DOHH2 (cell line): ENCODE results near the gene LRPAP1.

ENCODE experiments used
- H3F3A ChIP-seq: fragments of 200-600 bp; sonication (generic), shearing (Covaris generic); 2 replicates; pipeline ENCODE4 v1.6.0; 2016; ENCODE audit warnings: antibody characterized with exemption, mild to moderate bottlenecking; ENCODE audit not compliant: control insufficient read depth, insufficient read depth
- H3K27ac ChIP-seq: fragments of 200-600 bp; sonication (generic); 2 replicates; pipeline ENCODE4 v1.5.1; 2014; ENCODE audit warnings: low read depth, mild to moderate bottlenecking, low read length, moderate library complexity
- H3K27me3 ChIP-seq: fragments of 200-600 bp; sonication (generic); 2 replicates; pipeline ENCODE4 v1.6.1; 2014; ENCODE audit warnings: mild to moderate bottlenecking, low read length, mixed read lengths; ENCODE audit not compliant: control insufficient read depth
- H3K36me3 ChIP-seq: fragments of 200-600 bp; sonication (generic); 2 replicates; pipeline ENCODE4 v1.6.1; 2014; ENCODE audit warnings: mild to moderate bottlenecking, low read length, moderate library complexity, mixed read lengths; ENCODE audit not compliant: control insufficient read depth
- H3K4me1 ChIP-seq: fragments of 200-600 bp; sonication (generic); 2 replicates; pipeline ENCODE4 v1.6.1; 2014; ENCODE audit warnings: mild to moderate bottlenecking, low read length, mixed read lengths; ENCODE audit not compliant: control insufficient read depth
- H3K4me2 ChIP-seq: fragments of 200-600 bp; sonication (generic); 2 replicates; pipeline ENCODE4 v1.6.0; 2014; ENCODE audit warnings: mild to moderate bottlenecking, low read length, moderate library complexity
- H3K4me3 ChIP-seq: fragments of 200-600 bp; sonication (generic); 2 replicates; pipeline ENCODE4 v1.5.1; 2014; ENCODE audit warnings: mild to moderate bottlenecking, low read length, mixed read lengths
- H3K79me2 ChIP-seq: fragments of 200-600 bp; sonication (generic); 2 replicates; pipeline ENCODE4 v1.6.1; 2014; ENCODE audit warnings: mild to moderate bottlenecking, low read length, mixed read lengths; ENCODE audit not compliant: control insufficient read depth
- H3K9me2 ChIP-seq: fragments of 200-600 bp; sonication (generic); replicated peaks from 2 replicates; pipeline ENCODE4 v1.6.1; 2014; ENCODE audit warnings: mild to moderate bottlenecking, low read length, mixed read lengths; ENCODE audit not compliant: control insufficient read depth
- H3K9me3 ChIP-seq: fragments of 200-600 bp; sonication (generic); 2 replicates; pipeline ENCODE4 v1.6.1; 2014; ENCODE audit warnings: antibody characterized with exemption, low read length, mixed read lengths; ENCODE audit not compliant: control insufficient read depth, insufficient read depth
- H4K20me1 ChIP-seq: fragments of 200-600 bp; sonication (generic); 2 replicates; pipeline ENCODE4 v1.6.0; 2014; ENCODE audit warnings: low read depth, mild to moderate bottlenecking, antibody characterized with exemption, low read length, moderate library complexity; ENCODE audit not compliant: control insufficient read depth, insufficient read depth
- CTCF ChIP-seq: fragments of 200-600 bp; sonication (generic); IDR thresholded peaks from one replicate; pipeline ENCODE4 v1.5.1; 2014; ENCODE audit warnings: antibody characterized with exemption, mild to moderate bottlenecking, low read depth, low read length; ENCODE audit not compliant: poor library complexity, severe bottlenecking
- EZH2phosphoT487 ChIP-seq: fragments of 200-600 bp; sonication (generic); IDR thresholded peaks from 2 replicates; pipeline ENCODE4 v1.6.1; 2017; ENCODE audit warnings: borderline replicate concordance, mild to moderate bottlenecking, antibody characterized with exemption, low read length, moderate library complexity, mixed read lengths

Gene LRPAP1

GRCh38 chr4:3471098-3471760, 61.0 kb downstream of the LRPAP1 start:
- Histone ChIP-seq H3K9me3 (peaks cover 11% of the 10 kb centered on the region; the same call in 1 of the 2 replicates), H3K27ac (no peak overlapping the region)

DNA sequence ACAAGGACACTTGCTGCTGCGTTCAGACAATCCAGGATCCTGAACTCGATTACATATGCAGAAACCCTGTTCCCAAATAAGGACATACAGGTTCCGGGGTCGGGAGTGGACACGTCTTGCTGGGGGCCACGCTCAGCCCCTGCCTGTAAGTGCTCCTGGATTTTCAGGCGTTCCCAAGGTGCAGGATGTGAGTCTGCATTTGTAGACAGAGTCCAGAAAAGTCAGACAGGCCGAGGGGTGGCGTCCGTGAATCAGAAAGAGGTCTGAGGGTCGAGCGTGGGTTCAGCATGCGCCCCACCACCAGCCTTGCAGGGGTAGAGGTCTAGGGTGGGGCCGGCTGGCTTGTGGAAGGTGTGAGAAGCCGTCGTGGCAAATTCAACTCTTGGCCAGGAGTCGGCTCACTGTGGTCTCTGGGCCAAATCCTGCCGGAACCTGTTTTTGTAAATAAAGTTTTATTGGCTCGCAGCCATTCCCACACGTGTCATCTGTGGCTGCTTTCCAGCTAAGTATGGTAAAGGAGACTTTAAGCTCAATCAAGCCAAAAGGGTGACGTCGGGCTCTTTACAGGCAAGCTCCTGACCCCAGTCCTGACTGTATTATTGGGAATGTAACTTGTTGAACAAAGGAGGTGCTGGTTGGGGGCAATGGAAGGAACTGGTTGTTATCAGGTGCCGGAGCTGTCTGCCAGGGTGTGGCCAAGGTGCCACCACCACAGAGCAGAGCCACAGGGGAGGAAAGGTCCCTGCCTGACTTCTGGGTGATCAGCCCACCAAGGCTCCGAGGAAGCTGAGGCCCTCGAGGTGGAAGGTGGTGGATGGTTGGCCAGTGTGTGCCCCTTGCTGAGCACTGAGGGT, 61.8 kb downstream of the LRPAP1 start:
- no peak overlapping the region for H3K4me3 ChIP-seq
- no peaks in the 10 kb centered on the region for H3K9me2 ChIP-seq
- no peaks in the 10 kb centered on the region for H4K20me1 ChIP-seq
- no peaks in the 10 kb centered on the region for H3K79me2 ChIP-seq
- no peak overlapping the region for H3K4me2 ChIP-seq
- TF ChIP-seq EZH2phosphoT487 (no peak), CTCF (no peak)
- no peaks in the 10 kb centered on the region for H3K4me1 ChIP-seq
- peaks cover 11% of the 10 kb centered on the region; the same call in 1 of the 2 replicates for H3K9me3 ChIP-seq
- no peaks in the 10 kb centered on the region for H3K36me3 ChIP-seq
- H3K27me3 ChIP-seq: no peaks in the 10 kb centered on the region
- H3F3A ChIP-seq: no peaks in the 10 kb centered on the region
- H3K27ac ChIP-seq: no peak overlapping the region

More at GRCh38 chr4:3471098-3471760, 61.0 kb downstream of the LRPAP1 start:
- Histone ChIP-seq H3K4me2 (no peak overlapping the region), H3K9me2 (no peaks in the 10 kb centered on the region), H3K4me1 (no peaks in the 10 kb centered on the region), H3F3A (no peaks in the 10 kb centered on the region), H3K4me3 (no peak overlapping the region), H3K36me3 (no peaks in the 10 kb centered on the region), H3K27me3 (no peaks in the 10 kb centered on the region), H4K20me1 (no peaks in the 10 kb centered on the region), H3K79me2 (no peaks in the 10 kb centered on the region)
- no peak for TF ChIP-seq EZH2phosphoT487
- TF ChIP-seq CTCF: no peak

GRCh38 chr4:3469386-3470243, 62.6 kb downstream of the LRPAP1 start:
- Histone ChIP-seq H3K27me3 (no peaks in the 10 kb centered on the region), H3K27ac (no peak overlapping the region), H3K4me2 (no peak overlapping the region), H4K20me1 (no peaks in the 10 kb centered on the region), H3K9me2 (no peaks in the 10 kb centered on the region), H3K4me3 (no peak overlapping the region), H3K4me1 (no peaks in the 10 kb centered on the region), H3K9me3 (peaks cover 11% of the 10 kb centered on the region; the same call in 1 of the 2 replicates), H3K79me2 (no peaks in the 10 kb centered on the region), H3F3A (no peaks in the 10 kb centered on the region), H3K36me3 (no peaks in the 10 kb centered on the region)
- TF ChIP-seq EZH2phosphoT487: no peak
- no peak for TF ChIP-seq CTCF
